CD4-positive, alpha-beta T cell treated with Interleukin-21 for 1 hour (primary cell): Measurements from ENCODE around the gene SLBP.
"Not testable (repeated sequence)": the region's sequence is repeated elsewhere in the genome, so short reads cannot be mapped to it uniquely, and the experiment has no call there.

Source experiments
- DNase-seq: peaks from one replicate; pipeline ENCODE4 v3.0.0-alpha.2; 2020

Gene SLBP

DNA sequence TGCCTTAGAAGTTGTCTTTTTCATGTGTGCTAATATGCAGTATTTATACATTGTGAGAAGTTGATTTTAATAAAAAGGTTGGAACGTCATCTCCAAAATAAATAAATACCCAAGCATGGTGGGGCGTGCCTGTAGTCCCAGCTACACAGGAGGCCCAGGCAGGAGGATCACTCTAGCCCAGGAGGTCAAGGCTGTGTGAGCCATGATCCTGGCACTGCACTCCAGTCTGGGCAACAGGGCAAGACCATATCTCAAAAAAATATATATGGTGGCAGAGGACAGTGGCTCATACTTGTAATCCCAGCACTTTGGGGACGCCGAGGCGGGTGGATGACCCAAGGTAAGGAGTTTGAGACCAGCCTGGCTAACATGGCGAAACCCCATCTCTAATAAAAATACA is 6.4 kb downstream of the SLBP start:
- DNase-seq: no peak

DNA sequence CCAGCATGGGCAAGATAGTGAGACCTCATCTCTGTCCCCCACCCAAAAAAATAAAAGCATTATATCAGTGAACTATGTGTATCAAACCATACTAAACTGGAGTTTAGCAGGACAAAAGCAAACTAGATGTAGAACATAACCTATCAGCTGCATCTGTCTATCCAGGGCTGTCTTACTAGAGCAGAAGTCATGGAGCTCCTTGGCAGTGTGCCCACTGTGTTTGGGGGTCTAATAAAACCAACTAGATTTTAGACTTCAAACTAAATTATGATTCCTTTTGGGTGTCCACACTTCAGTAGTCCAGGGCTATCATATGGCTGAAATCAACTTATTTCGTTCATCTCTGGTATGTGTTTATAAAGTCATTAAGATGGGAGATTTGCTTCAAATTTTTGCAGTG is 8.3 kb downstream of the SLBP start:
- no peak for DNase-seq

DNA sequence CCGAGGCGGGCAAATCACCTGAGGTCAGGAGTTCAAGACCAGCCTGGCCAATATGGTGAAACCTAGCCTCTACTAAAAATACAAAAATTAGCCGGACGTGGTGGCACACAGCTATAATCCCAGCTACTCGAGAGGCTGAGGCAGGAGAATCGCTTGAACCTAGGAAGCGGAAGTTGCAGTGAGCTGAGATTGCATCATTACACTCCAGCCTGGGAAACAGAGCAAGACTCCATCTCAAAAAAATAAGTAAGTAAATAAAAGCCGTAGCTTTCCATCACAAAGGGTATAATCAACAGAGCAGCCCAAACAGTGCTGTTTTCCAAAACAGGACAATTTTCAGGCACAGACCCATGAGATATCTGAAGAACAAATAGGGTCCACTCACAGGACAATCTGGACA is 10.4 kb downstream of the SLBP start:
- not testable (repeated sequence) for DNase-seq

DNA sequence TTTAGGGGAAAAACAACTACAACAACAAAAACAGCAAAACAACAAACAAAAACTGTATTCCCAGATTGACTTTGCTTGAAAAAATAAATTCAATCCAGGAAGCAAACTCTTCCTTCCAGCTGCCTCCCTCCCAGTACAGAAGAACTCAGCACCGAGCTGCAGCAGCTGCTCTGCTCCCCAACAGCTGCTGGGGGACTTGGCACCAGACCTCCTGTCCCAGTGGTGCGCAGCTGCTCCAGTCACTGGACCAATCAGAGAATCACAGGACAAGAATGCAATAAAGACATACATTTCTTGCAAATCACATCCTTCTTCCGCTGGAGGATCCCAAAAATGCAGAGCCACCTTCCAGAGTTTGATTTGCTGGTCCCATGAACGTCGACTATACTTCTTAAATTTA is 16.2 kb downstream of the SLBP start:
- DNase-seq: no peak

DNA sequence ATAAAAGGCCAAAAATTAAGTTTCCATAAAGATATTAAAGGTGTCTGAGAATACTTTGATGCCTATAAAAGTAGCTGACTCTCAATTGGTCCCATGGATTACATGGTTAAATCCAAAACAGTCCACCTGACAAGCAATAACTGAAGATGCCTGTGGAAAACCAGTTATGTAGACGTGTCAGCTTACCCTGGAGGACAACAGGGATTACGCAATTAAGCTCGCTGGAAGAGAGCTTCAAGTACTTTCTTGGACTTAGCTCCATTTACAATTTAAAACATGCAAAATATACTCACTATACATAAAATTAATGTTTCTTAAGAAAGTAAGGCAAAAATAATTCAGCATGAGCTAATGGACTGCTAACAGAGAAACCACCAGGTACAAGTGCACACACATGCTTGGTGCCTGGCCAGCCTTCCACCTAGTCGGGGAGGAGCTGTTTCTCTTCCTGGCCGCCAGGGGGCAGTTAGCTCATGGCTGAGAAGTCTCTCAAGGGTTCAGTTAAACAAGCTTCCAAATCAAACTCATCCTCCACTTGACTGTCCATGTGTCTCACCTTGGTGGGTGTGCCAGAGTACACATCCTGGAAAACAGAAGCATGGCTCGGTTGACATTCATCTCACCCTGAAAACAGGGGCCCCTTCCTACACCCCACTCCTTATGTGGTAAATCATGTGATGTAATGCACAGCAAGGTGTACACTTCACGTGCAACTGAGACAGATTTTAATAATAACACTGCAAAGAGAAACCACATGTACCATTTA is 18.8 kb downstream of the SLBP start:
- peak; percentile 85 for DNase-seq

DNA sequence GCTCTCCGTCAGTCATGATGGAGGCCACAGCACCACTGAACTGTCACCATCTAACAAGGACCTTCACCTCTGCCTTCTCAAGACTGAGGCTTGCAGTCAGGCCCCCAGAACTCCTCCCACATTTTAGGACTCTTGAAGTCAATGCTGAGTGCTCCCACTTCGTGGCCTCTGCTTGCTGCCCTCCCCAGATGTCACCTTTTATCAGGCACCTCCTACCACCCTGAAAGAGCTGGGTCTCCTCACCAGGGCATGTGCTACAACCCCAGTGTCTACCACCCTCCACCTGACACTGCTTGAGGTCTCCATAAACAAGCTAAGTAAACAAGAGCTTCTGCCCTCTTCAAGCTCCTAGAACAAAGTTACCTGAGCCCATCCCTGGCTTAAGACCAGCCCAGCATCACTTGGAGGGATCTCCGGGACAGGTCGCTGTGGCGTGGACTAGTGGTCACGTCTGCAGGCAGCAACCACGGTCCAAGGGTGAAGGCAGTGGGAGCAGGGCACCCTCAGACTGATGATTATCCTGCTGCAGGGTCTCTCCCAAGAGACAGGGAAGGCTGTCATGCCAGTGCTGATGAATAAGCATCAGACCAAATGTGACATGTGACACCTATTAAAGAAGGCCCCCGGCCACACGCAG is 20.3 kb downstream of the SLBP start:
- DNase-seq: no peak

DNA sequence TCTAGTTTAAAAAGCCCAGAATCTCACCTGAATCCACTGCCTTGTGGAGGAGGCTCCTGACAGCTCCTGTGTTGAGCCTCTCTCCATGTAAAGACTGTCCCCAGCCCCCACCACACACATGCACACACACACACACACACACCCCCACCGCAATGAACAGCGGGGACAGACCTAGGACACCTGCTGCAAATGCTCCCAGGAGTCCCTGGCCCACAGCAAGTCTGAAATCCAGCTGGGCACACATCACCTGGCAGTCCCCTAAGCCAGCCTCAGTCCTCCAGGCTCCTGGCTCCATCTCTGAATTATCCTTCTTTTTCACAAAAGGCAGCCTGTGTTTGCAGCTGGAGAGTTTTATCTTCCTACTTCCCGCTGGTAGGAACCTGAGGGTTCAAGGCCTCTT is 21.4 kb downstream of the SLBP start:
- DNase-seq: no peak

DNA sequence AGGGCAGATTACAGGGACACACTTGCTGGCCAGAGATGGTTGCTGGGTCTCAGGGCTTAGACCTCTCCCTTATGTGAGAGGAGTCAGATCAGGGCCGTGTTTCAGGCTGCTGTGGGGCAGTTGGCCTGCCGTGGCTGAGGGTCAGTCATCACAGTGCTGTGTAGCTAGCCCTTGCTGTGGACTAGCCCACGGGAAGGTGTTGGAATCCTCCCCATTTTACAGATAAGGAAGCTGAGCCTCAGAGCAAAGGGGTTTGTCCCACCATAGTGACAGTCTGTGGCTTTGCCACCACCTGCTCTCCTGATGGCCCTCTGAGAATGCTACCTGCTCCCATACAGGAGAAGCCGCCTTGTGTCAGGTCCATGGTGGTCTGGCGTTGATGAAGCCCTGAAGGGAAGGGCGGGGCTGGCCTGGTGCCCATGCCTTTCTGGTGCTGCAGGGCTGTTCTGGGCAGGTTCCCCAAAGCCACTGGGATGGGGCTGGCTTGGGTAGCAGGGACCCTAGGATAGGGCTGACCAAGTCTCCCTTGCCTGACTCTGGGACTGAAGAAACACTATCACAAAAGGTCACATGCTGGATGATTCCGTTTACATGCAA is 25.6 kb downstream of the SLBP start:
- DNase-seq: no peak

DNA sequence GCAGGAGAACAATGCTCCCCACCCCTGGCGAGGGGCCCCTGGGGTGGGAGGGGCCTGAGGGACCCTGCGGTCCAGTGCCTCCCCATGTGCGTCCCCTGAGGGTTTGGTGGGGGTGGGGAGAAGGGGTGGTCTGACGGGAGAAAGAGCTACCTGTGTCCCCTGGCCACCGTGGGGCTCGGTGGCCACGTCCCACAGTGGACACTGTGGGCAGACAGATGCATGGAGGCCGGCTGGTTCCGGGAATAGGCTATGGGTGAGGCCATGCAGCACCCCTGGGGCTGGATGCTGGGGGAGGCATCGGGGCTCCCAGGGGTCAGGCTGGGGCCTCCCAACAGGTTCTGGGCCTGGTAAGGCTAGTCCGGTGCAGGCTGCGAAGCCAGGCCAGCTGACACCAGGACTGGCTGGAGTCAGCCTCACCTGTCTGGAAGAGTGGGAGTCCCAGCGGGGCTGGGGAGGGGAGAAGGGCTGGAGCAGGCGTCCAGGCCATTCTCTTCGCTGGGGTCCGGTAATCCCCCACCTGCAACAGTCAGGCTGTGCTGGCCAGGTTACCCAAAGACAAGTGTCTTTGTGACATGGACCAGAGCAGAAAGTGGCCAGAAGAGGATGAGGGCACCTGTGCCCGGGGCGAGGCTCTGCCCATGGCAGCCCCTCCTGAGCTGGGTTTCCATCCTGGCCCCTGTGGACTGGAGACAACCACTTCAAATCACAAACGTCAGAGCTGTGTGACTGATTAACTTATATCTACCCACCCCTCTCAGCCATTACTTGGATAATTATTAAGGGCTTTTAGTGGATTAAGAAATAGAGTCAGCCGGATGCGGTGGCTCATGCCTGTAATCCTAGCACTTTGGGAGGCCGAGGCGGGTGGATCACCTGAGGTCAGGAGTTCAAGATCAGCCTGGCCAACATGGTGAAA is 26.6 kb downstream of the SLBP start:
- no peak for DNase-seq

DNA sequence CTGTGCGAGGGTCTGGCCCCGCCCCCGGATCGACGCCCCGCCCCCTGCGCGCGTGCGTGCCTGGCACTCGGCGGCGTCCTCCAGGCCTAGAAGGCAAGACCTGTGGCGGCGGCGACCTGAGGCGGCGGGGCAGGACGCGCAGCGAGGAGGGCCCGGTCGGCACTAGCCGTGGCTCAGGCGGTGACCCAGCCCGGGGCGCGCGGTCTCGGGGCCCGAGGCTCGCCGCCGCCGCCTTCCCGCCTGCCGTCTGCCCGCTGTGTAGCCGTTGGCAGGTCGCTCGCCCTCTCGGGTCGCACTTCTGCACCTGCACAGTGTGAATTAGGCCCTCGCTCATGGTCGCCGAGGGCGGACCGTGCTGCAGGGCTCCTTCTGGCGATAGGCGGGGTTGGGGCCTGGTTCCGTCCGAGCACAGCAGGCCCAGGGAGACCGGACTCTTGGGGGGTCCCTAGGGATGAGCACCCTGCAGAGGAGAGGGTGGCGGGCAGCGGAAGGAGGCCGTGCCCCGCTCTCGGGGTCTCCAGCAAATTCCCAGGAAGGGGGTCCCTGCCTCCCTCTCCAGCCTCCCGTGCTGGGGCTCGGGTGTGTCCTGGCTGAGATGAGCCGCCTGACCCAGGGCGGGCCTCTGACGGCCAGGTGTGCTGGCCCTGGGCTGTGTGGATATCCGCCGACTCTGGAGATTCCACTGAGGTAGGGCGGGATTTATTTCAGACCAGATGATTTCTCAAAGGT is 27.4 kb downstream of the SLBP start:
- DNase-seq: no peak

DNA sequence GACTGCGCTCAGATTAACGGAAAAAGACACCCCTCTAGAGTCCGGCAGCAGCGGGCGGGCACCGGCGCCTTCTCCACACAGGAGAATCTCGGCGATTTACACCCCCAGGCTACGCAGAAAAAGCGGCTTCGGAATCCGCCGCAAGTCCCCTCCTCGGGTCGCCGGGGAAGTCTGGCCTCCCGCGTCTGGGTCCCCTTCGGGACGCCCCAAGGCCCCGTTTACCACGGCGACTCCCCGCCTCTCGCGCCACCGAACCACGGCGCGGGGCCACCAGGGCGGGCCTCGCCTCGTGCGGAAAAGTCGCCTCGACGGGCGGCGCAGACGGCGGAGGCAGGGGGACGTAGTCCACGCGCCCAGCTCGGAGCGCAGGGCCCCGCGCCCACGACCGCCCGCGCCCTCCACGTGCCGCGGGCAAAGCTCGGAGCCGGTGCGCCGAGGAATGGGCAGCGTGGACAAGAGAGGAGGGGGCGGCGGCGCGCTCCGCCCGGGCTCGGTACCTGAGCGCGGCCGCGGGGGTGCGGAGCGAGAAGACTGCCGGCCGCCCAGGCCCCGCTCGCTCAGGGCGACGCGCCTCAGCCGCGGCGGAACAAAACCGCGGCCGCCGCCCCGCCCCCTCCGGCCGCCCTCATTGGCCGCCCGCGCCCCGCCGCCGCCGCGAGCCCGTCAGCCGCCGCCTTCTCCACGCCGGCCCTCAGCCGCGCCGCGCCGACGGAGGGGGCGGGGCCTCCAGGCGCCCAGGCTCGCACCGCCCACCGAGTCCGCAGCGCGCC is 28.2 kb downstream of the SLBP start, which contains the start of gene FAM53A:
TSS of gene FAM53A (minus strand) at position 578 of the 770 bp plus-strand sequence. CDS start 15,572 bp downstream, outside the sequence.
- peak; percentile 93 for DNase-seq

DNA sequence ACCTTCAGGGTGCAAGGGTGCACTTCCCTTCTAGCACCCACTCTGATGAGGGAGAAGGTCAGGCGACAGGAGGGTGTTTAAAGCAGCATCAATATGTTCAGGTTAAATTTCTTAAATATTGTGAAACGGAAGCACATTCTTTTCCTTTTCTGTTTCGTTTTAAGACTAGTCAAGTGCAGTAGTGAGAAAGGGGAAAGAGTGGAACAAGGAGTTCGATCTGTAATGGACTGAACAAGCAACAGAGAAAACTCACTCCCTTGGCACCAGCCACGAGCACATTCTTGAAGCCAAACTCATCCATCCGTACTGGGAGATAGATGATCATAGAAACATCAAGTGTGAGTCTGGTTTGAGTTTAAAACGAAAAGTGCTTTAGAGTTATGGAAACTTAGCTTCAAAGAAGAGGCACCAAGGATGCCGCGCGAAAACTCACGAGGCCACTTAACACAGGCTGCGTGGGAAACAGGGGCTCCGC is 28.8 kb downstream of the SLBP start:
- peak; percentile 2 for DNase-seq

DNA sequence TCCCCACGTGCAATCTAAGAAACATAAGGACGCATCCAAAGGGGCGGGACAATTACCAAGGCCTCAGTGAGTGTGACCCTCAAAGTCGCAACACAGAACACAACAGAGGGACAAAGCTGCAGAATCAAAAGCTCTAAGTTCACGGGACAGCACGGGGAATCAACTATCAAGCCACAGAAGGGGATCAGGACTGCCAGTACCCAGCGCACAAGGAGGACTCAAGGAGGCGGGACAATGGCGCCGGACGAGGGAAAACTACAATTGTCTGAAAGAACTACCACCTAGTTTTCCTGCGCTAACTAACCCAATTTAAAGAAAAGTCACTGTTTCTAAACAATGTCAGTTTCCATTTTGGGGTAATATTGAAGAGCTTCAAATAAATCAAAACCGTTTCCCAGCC is 29.3 kb downstream of the SLBP start:
- no peak for DNase-seq

DNA sequence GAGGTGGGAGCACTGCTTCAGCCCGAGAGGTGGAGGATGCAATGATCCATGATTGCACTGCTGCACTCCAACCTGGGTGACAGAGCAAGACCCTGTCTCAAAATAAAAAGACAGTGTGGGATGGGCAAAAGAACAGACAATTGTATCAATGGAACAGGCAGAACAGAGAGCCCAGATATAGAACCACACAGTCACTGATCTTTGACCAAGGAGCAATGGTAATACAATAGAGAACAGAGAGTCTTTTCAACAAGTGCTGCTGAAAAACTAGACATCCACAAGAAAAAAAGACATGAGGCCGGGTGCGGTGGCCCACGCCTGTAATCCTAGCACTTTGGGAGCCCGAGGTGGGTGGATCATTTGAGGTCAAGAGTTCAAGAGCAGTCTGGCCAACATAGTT is 33.9 kb downstream of the SLBP start:
- DNase-seq: no peak

DNA sequence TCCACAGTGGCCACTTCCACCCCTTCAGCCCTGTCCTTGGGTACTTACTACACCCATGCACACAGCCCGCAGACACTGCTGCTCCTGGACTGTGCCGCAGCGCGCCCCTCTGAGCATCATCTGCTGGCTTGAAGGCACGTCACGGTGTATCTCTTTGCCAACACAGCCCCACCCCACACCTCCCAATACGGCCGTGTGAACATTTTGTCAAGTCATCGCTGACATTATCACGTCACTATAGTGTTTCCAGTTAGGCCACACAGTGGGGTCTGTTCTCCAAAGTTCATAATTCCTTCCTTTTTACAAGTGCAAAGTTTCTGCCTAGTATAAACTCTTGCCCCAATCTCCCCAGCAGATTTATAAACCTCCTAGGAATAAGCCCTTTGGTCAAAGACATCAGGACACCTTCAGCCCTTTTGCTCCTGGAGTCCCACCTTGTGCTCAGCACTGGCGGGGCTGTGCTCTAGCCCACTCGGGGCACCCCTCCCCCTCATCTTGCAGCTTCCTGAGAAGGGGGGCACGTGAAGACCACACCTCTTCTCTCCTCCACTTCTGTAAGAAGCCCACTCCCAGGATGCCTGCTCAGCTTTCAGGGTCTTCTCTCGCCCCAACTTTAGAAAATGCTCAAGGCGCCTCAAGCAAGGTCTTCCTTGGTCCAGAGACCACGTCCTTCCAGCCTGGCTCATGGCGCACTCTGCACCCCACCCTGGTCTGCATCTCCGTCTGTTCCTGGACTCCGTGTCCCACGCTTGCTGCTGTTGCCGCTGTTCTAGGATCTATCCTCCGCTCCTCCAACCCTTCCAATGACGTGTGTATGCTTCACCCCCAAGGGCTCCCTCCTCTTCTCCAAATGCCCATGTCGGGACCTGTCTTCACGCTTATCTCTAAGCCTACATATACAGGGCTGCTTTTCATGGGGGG is 35.3 kb downstream of the SLBP start:
- no peak for DNase-seq

DNA sequence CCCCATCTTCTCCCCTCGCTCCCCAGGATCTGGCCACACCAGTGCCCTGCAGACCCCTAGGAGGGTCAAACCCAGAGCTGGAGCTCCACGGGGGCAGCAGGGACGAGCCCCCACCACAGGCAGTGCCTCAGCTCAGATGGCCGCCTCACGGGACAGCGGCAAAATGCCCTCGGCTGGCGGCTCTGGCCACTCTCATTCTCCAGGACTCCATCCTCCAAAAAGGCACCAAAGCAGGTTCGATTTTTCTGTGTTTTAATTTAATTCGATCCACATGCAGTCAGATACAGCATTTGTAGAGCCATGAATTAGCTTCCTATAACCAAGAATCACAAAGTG is 36.3 kb downstream of the SLBP start:
- DNase-seq: no peak

DNA sequence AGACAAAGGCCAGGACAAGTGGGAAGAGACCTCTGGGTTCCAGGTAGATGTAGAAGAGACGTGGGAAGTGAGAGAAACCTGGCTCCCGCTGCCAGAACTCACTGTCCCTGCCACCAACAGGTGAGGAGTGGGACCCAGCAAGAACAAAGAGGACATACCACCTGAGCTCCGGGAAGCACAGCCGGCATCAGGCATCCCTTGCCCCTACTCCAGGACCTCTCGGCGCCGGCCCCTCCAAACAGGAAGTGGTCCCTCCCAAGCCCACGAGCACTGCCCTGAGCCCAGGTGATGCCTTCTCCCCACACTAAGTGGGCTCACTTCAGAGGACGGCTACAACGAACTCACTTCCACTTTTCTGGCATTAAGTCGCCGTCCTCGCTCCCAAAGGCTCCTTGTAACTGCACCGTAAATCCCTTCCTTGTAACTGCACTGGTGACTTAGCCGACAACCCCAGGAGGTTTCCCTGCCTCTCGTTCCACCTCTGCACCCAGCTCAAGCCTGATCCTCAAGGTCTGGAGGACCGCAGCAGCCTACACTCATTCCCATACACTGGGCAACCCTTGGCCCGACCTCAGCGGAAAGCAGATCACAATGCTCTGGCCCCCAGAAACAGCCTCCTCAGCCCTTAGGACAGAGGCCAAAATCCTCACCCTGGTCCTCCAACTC is 36.9 kb downstream of the SLBP start:
- no peak for DNase-seq

DNA sequence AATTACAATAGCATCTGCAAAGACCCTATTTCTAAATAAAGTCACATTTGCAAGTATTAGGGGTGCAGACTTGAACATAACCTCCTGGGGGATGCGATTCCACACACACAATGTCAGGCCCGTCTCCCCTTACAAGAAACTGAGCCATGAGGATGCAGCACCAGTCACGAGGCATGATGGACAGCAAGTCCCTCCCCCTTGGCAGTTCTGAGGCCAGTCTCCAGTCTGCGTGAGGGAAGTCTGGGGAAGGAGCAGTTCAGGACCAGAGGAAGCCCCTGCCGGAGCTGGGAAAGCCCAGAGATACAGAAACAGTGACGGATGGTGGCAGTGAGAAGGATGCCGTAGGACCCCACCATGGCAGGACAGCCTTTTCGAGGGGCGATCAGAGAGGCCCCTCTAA is 37.4 kb downstream of the SLBP start:
- no peak for DNase-seq

DNA sequence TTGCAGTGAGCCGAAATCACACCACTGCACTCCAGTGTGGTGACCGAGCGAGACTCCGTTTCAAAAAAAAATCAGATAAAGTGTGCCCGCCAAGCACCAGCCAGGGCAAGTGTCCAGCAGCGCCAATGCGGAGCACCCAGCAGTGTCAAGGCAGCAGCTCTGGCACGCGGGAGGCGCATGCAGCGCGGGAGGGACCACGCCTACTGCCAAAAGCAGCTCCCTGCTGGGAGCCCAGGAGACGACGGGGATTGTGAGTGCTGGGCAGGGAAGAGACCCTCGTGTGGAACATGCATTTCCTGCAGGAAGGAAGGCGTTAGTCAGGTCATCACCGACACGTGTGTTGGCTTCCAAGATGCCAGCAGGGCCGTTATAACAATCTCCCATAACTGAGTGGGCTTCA is 38.4 kb downstream of the SLBP start:
- DNase-seq: no peak

DNA sequence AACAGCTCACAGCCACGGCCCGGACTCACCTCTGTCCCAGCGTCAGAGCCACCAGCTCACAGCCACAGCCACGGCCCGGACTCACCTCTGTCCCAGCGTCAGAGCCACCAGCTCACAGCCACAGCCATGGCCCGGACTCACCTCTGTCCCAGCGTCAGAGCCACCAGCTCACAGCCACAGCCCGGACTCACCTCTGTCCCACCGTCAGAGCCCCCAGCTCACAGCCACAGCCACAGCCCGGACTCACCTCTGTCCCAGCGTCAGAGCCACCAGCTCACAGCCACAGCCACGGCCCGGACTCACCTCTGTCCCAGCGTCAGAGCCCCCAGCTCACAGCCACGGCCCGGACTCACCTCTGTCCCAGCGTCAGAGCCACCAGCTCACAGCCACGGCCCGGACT is 41.1 kb downstream of the SLBP start:
- not testable (repeated sequence) for DNase-seq
